MM.1S (cell line): ENCODE results near the gene PTPRC.

ENCODE experiments used
- DNase-seq: peaks from one replicate; pipeline ENCODE4 v3.0.0-alpha.2; 2015
- H2AFZ ChIP-seq: fragments of 300-600 bp; sonication (generic); 2 replicates; pipeline ENCODE4 v1.6.0; 2016; ENCODE audit warnings: antibody characterized with exemption, low read length
- H3F3A ChIP-seq: fragments of 300-600 bp; sonication (generic); 2 replicates; pipeline ENCODE4 v1.6.1; 2016; ENCODE audit warnings: mild to moderate bottlenecking, antibody characterized with exemption, low read length, moderate library complexity, mixed read lengths; ENCODE audit not compliant: insufficient read depth
- H3K27ac ChIP-seq: fragments of 300-600 bp; sonication (generic); 2 replicates; pipeline ENCODE4 v1.5.1; 2016; ENCODE audit warnings: mild to moderate bottlenecking, low read length
- H3K27me3 ChIP-seq: fragments of 300-600 bp; sonication (generic); replicated peaks from 2 replicates; pipeline ENCODE4 v1.6.0; 2016; ENCODE audit warnings: low read length; ENCODE audit not compliant: insufficient read depth
- H3K36me3 ChIP-seq: fragments of 300-600 bp; sonication (generic); replicated peaks from 2 replicates; pipeline ENCODE4 v1.6.1; 2016; ENCODE audit warnings: mild to moderate bottlenecking, low read length, mixed read lengths; ENCODE audit not compliant: insufficient read depth
- H3K4me1 ChIP-seq: fragments of 300-600 bp; sonication (generic); 2 replicates; pipeline ENCODE4 v1.6.1; 2016; ENCODE audit warnings: low read length, mixed read lengths
- H3K4me2 ChIP-seq: fragments of 300-600 bp; sonication (generic); 2 replicates; pipeline ENCODE4 v1.6.0; 2016; ENCODE audit warnings: low read depth, low read length
- H3K4me3 ChIP-seq: fragments of 300-600 bp; sonication (generic); 2 replicates; pipeline ENCODE4 v1.5.1; 2016; ENCODE audit warnings: low read length, mixed read lengths
- H3K79me2 ChIP-seq: fragments of 300-600 bp; sonication (generic); 2 replicates; pipeline ENCODE4 v1.6.1; 2016; ENCODE audit warnings: mixed run types, low read length, mixed read lengths
- H3K9ac ChIP-seq: fragments of 300-600 bp; sonication (generic); 2 replicates; pipeline ENCODE4 v1.6.1; 2016; ENCODE audit warnings: low read length, mixed read lengths
- H3K9me2 ChIP-seq: fragments of 300-600 bp; sonication (generic); replicated peaks from 2 replicates; pipeline ENCODE4 v1.6.1; 2016; ENCODE audit warnings: mild to moderate bottlenecking, low read length, mixed read lengths; ENCODE audit not compliant: insufficient read depth
- H3K9me3 ChIP-seq: fragments of 300-600 bp; sonication (generic); replicated peaks from 2 replicates; pipeline ENCODE4 v1.6.1; 2016; ENCODE audit warnings: mild to moderate bottlenecking, low read length, mixed read lengths; ENCODE audit not compliant: insufficient read depth
- H4K20me1 ChIP-seq: fragments of 300-600 bp; sonication (generic); 2 replicates; pipeline ENCODE4 v1.6.1; 2016; ENCODE audit warnings: mild to moderate bottlenecking, low read length, moderate library complexity, mixed read lengths; ENCODE audit not compliant: insufficient read depth
- EZH2 ChIP-seq: fragments of 300-600 bp; sonication (generic); optimal IDR thresholded peaks from 2 replicates; pipeline ENCODE3; 2017; ENCODE audit warnings: low read depth, mild to moderate bottlenecking, antibody characterized with exemption, low read length, mixed read lengths
- EZH2phosphoT487 ChIP-seq: fragments of 300-600 bp; sonication (generic); IDR thresholded peaks from 2 replicates; pipeline ENCODE4 v1.6.1; 2018; ENCODE audit warnings: antibody characterized with exemption, low read length
- TF ChIP-seq, protein P1 (sequence below): fragments of 300-600 bp; sonication (generic); IDR thresholded peaks from 2 replicates; pipeline ENCODE4 v1.5.1; 2016; ENCODE audit warnings: antibody characterized with exemption, low read length, mixed read lengths

The PTPRC gene

DNA sequence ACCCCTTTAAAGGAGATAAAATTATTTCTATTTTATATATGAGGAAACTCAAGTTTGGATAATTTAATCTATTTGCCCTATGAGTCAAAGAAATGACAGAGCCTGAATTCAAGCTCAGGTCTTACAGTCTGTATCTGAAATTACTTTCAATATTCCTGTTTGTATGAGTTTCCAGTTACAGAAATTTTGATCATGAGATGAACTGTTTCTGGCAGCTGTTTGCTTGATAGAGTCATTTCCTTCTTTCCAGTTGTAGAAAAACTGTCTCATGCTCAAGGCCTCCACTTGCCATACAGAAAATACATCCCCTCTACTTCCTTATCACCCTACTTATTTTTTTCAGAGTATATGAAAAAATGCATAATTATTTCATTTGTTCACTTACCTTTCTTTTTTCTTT, 87.6 kb downstream of the PTPRC start:
- Histone ChIP-seq H4K20me1 (no peaks in the 10 kb centered on the region), H3K27me3 (no peaks in the 10 kb centered on the region), H3K9me3 (no peaks in the 10 kb centered on the region), H3K4me1 (no peaks in the 10 kb centered on the region), H3K9me2 (no peaks in the 10 kb centered on the region), H3K79me2 (no peaks in the 10 kb centered on the region), H2AFZ (no peak overlapping the region), H3K36me3 (no peaks in the 10 kb centered on the region), H3K4me3 (no peak overlapping the region), H3K9ac (no peak overlapping the region), H3F3A (no peaks in the 10 kb centered on the region), H3K27ac (no peak overlapping the region), H3K4me2 (no peak overlapping the region)
- TF ChIP-seq, protein P1, sequence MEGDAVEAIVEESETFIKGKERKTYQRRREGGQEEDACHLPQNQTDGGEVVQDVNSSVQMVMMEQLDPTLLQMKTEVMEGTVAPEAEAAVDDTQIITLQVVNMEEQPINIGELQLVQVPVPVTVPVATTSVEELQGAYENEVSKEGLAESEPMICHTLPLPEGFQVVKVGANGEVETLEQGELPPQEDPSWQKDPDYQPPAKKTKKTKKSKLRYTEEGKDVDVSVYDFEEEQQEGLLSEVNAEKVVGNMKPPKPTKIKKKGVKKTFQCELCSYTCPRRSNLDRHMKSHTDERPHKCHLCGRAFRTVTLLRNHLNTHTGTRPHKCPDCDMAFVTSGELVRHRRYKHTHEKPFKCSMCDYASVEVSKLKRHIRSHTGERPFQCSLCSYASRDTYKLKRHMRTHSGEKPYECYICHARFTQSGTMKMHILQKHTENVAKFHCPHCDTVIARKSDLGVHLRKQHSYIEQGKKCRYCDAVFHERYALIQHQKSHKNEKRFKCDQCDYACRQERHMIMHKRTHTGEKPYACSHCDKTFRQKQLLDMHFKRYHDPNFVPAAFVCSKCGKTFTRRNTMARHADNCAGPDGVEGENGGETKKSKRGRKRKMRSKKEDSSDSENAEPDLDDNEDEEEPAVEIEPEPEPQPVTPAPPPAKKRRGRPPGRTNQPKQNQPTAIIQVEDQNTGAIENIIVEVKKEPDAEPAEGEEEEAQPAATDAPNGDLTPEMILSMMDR: no peak
- no peak for TF ChIP-seq EZH2phosphoT487
- TF ChIP-seq EZH2: no peak
- no peak for DNase-seq

DNA sequence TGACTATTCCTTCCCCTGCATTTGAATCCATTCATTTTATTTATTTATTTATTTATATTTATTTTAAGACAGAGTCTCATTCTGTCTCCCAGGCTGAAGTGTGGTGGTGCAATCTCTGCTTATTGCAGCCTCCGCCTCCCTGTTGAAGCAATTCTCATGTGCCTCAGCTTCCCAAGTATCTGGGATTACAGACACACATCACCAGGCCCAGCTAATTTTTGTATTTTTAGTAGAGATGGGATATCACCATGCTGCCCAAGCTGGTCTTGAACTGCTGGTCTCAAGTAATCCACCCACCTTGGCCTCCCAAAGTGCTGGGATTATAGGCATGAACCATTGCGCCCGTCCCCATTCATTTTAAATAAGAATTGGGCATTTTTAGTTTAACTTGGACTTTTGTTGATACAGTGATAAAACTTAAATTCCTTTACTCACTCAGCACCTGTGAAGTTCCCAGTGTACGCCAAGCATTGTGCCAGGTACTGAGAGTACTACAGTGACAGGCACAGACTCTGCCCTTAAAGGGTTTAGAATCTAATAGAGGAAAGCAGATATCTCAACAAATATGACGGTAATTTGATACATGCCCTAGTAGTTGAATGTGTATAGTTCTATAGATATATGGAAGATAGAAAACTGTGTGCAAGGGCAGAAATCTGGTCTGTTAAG, 90.5 kb downstream of the PTPRC start:
- TF ChIP-seq EZH2phosphoT487: no peak
- TF ChIP-seq, protein P1: no peak
- TF ChIP-seq EZH2: no peak
- Histone ChIP-seq H2AFZ (no peak overlapping the region), H3K9ac (no peak overlapping the region), H3K79me2 (no peaks in the 10 kb centered on the region), H3K9me2 (no peaks in the 10 kb centered on the region), H3K4me1 (no peaks in the 10 kb centered on the region), H3K36me3 (no peaks in the 10 kb centered on the region), H3K27me3 (no peaks in the 10 kb centered on the region), H3K27ac (no peak overlapping the region), H3F3A (peaks cover 3% of the 10 kb centered on the region; the same call in 1 of the 2 replicates), H4K20me1 (no peaks in the 10 kb centered on the region), H3K9me3 (no peaks in the 10 kb centered on the region), H3K4me2 (no peak overlapping the region), H3K4me3 (no peak overlapping the region)
- DNase-seq: no peak

DNA sequence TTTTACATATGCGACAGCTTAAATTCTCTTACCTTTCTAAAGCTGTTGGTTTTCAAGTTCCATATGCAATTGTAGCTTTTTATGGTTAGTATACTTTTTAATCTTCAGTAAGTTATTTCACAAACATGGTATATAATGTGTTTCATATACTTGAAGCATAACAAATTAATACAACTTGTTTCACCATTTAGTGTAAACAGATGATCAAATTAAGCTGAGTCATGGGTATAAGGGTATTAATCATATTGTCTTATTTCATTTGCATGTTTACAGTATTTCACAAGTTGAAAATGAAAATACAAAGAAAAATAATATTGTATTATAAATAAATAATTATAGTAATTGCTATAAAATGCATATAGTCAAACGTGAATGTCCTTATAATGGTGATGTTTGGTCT, 92.1 kb downstream of the PTPRC start:
- Histone ChIP-seq H3K27me3 (no peaks in the 10 kb centered on the region), H3K4me2 (no peak overlapping the region), H3K79me2 (no peaks in the 10 kb centered on the region), H3K9me3 (no peaks in the 10 kb centered on the region), H3K4me3 (no peak overlapping the region), H3K9me2 (no peaks in the 10 kb centered on the region), H2AFZ (no peak overlapping the region), H3K36me3 (no peaks in the 10 kb centered on the region), H3K4me1 (peaks cover 3% of the 10 kb centered on the region), H3K9ac (no peak overlapping the region), H3K27ac (no peak overlapping the region), H4K20me1 (no peaks in the 10 kb centered on the region), H3F3A (peaks cover 9% of the 10 kb centered on the region)
- no peak for DNase-seq
- TF ChIP-seq EZH2phosphoT487 (no peak), EZH2 (no peak)
- TF ChIP-seq, protein P1: no peak
